B cell (primary cell): ENCODE data around the gene KHDC3L.

Experiments
- CTCF ChIP-seq: fragments of 200-600 bp; IDR thresholded peaks from one replicate; pipeline ENCODE4 v1.8.0; 2022; ENCODE audit warnings: antibody characterized with exemption, mild to moderate bottlenecking
- EZH2 ChIP-seq: IDR thresholded peaks from 2 replicates; pipeline ENCODE4 v1.6.1; 2012; ENCODE audit warnings: borderline replicate concordance, low read depth, mild to moderate bottlenecking, moderate library complexity, low read length; ENCODE audit not compliant: insufficient read depth, poor library complexity, severe bottlenecking

GRCh38 chr6:73369563-73369962, 7.1 kb downstream of the KHDC3L start, which contains the start of gene OOEP:
- TF ChIP-seq CTCF = no peak
- no peak for TF ChIP-seq EZH2
